Measurements from ENCODE around the gene BTBD2.

The BTBD2 gene

GRCh38 chr19:2032296-2032941 lies 16.9 kb upstream of the BTBD2 start:
- DNase-seq (ENCODE audit: low read depth), result peak; percentile 89
- no peak for TF ChIP-seq CTCF (conservative IDR thresholded peaks at IDR 0.05; ENCODE audit: low read length)
- no peak overlapping the region for H3K4me3 ChIP-seq (ENCODE audit: low read length)

- peak; percentile 94 for DNase-seq (ENCODE audit: low read depth)
- TF ChIP-seq CTCF (conservative IDR thresholded peaks at IDR 0.05; ENCODE audit: low read length), result peak; percentile 18; the same call in 1 of the 2 replicates
- H3K4me3 ChIP-seq (ENCODE audit: low read length), result no peak overlapping the region
Measured at GRCh38 chr19:2027361-2027760, 11.8 kb upstream of the BTBD2 start.

GRCh38 chr19:2026770-2027169 lies 11.3 kb upstream of the BTBD2 start:
- no peak overlapping the region for H3K4me3 ChIP-seq (ENCODE audit: low read length)
- TF ChIP-seq CTCF (conservative IDR thresholded peaks at IDR 0.05; ENCODE audit: low read length), result no peak
- no peak for DNase-seq (ENCODE audit: low read depth)

GRCh38 chr19:2022289-2022688 lies 6.8 kb upstream of the BTBD2 start:
- no peak for DNase-seq (ENCODE audit: low read depth)
- TF ChIP-seq CTCF (conservative IDR thresholded peaks at IDR 0.05; ENCODE audit: low read length), result no peak
- H3K4me3 ChIP-seq (ENCODE audit: low read length), result no peak overlapping the region

- no peak for DNase-seq (ENCODE audit: low read depth)
Measured at GRCh38 chr19:2021453-2022140, 6.1 kb upstream of the BTBD2 start.

GRCh38 chr19:2018752-2019151 lies 3.2 kb upstream of the BTBD2 start:
- no peak for DNase-seq (ENCODE audit: low read depth)
- TF ChIP-seq CTCF (conservative IDR thresholded peaks at IDR 0.05; ENCODE audit: low read length), result no peak
- no peak overlapping the region for H3K4me3 ChIP-seq (ENCODE audit: low read length)

More at GRCh38 chr19:2021453-2022140, 6.1 kb upstream of the BTBD2 start:
- TF ChIP-seq CTCF (conservative IDR thresholded peaks at IDR 0.05; ENCODE audit: low read length), result no peak
- H3K4me3 ChIP-seq (ENCODE audit: low read length), result no peak overlapping the region
